B cell (primary cell): ENCODE results near the gene FMN2. TPM values are rescaled to one million over a fixed set of nuclear protein-coding genes. Genes with fewer than 3 reads are reported as not detected.

Experiments
- ATAC-seq: fragments of 200-7000 bp; cut with Tn5 transposase; one replicate; pipeline ENCODE4 v1.10.0; 2021; ENCODE audit warnings: low read depth, mild to moderate bottlenecking, moderate number of reproducible peaks, moderate library complexity
- CTCF ChIA-PET: fragments of 350-600 bp; sonication (Branson Sonifier 250); formaldehyde crosslinking; loops from one replicate; lab custom pipeline; 2021; ENCODE audit warnings: antibody characterized with exemption, inconsistent platforms; lab: Charles Lee
- POLR2A ChIA-PET: fragments of 350-600 bp; sonication (Branson Sonifier 250); formaldehyde crosslinking; loops from one replicate; lab custom pipeline; 2021; ENCODE audit warnings: antibody characterized with exemption; lab: Charles Lee
- DNase-seq: peaks from one replicate; pipeline ENCODE4 v3.0.0; 2013
- H2AFZ ChIP-seq: 2 replicates; pipeline ENCODE4 v1.6.1; 2012; ENCODE audit warnings: mild to moderate bottlenecking, low read depth, low read length; ENCODE audit not compliant: insufficient read depth, poor library complexity, severe bottlenecking
- H3K27ac ChIP-seq, 2 donors: 1 replicate in 1 of 2; 2 replicates in 1 of 2; pipeline ENCODE4 v1.5.1; 2012 to 2013; ENCODE audit warnings: low read length in 2 of 2, mild to moderate bottlenecking in 2 of 2, moderate library complexity in 1 of 2
- H3K27me3 ChIP-seq, 4 experiments: fragments of 200-600 bp in 1 of 4; sonication (generic) in 1 of 4; replicated peaks in 1 of 4; 1 replicate in 2 of 4; 2 replicates in 2 of 4; pipeline versions ENCODE4 v1.6.1 to v1.7.0; 2013 to 2016; ENCODE audit warnings: low read length in 3 of 4, mild to moderate bottlenecking in 2 of 4, mixed read lengths in 1 of 4, moderate library complexity in 1 of 4; ENCODE audit not compliant: insufficient read depth in 4 of 4, control insufficient read depth in 3 of 4; ENCODE audit errors: control extremely low read depth in 1 of 4
- H3K36me3 ChIP-seq, 2 experiments: replicated peaks in 1 of 2; 1 replicate in 1 of 2; 2 replicates in 1 of 2; pipeline versions ENCODE4 v1.6.1 to v1.7.1; 2013; ENCODE audit warnings: low read length in 1 of 2; ENCODE audit not compliant: insufficient read depth in 2 of 2, control insufficient read depth in 1 of 2; ENCODE audit errors: control extremely low read depth in 1 of 2, extremely low read depth in 1 of 2
- H3K4me1 ChIP-seq, 2 donors: fragments of 200-600 bp in 1 of 2; sonication (generic) in 1 of 2; 1 replicate in 1 of 2; 2 replicates in 1 of 2; pipeline versions ENCODE4 v1.5.1 to v1.6.1; 2013 to 2017; ENCODE audit warnings: low read length in 2 of 2; ENCODE audit not compliant: control insufficient read depth in 2 of 2, insufficient read depth in 2 of 2
- H3K4me2 ChIP-seq: replicated peaks from 2 replicates; pipeline ENCODE3; 2012; ENCODE audit warnings: mild to moderate bottlenecking, low read depth, low read length; ENCODE audit not compliant: poor library complexity, severe bottlenecking
- H3K4me3 ChIP-seq, 5 experiments: fragments of 200-600 bp in 1 of 5; sonication (generic) in 1 of 5; 1 replicate in 3 of 5; 2 replicates in 2 of 5; pipeline versions ENCODE4 v1.5.1 to v1.7.0; 2011 to 2016; ENCODE audit warnings: low read length in 4 of 5, mild to moderate bottlenecking in 4 of 5, low read depth in 2 of 5, control low read depth in 1 of 5, moderate library complexity in 1 of 5; ENCODE audit not compliant: insufficient read depth in 1 of 5; ENCODE audit errors: control extremely low read depth in 1 of 5, extremely low read depth in 1 of 5
- H3K79me2 ChIP-seq: fragments of 200-600 bp; sonication (generic); one replicate; pipeline ENCODE4 v1.6.0; 2016; ENCODE audit warnings: low read length; ENCODE audit not compliant: control insufficient read depth, insufficient read depth
- H3K9ac ChIP-seq: fragments of 200-600 bp; sonication (generic); 2 replicates; pipeline ENCODE4 v1.6.1; 2017; ENCODE audit warnings: mild to moderate bottlenecking, low read length, moderate library complexity
- H3K9me3 ChIP-seq, 3 donors: one replicate each; pipeline versions ENCODE4 v1.6.1 to v1.7.1; 2013; ENCODE audit warnings: low read length in 2 of 3; ENCODE audit not compliant: control insufficient read depth in 2 of 3, insufficient read depth in 1 of 3; ENCODE audit errors: control extremely low read depth in 1 of 3
- H4K20me1 ChIP-seq: 2 replicates; pipeline ENCODE4 v1.6.0; 2012; ENCODE audit warnings: mild to moderate bottlenecking, low read length; ENCODE audit not compliant: insufficient read depth, control insufficient read depth, poor library complexity, severe bottlenecking
- H3K27ac Mint-ChIP-seq: one replicate; pipeline ENCODE4 v1.8.0; 2021; ENCODE audit warnings: mixed read lengths
- H3K27me3 Mint-ChIP-seq: one replicate; pipeline ENCODE4 v1.8.0; 2021; ENCODE audit warnings: mixed read lengths
- H3K4me1 Mint-ChIP-seq: one replicate; pipeline ENCODE4 v1.8.0; 2021; ENCODE audit warnings: mixed read lengths
- H3K4me3 Mint-ChIP-seq: one replicate; pipeline ENCODE4 v1.8.0; 2021; ENCODE audit warnings: mixed read lengths
- H3K9me3 Mint-ChIP-seq: one replicate; pipeline ENCODE4 v1.8.0; 2022; ENCODE audit warnings: mixed read lengths; ENCODE audit not compliant: insufficient read depth
- EZH2 ChIP-seq: IDR thresholded peaks from 2 replicates; pipeline ENCODE4 v1.6.1; 2012; ENCODE audit warnings: borderline replicate concordance, low read depth, mild to moderate bottlenecking, moderate library complexity, low read length; ENCODE audit not compliant: insufficient read depth, poor library complexity, severe bottlenecking
- WGBS: methylation state at CpG from one replicate; pipeline ENCODE4 v1.1.5; 2013; ENCODE audit warnings: missing lambda C conversion rate; ENCODE audit not compliant: insufficient coverage; 5-methylcytosine and 5-hydroxymethylcytosine counted together
- intact Hi-C: fragments of 100-400 bp; cut with micrococcal nuclease; formaldehyde crosslinking; loops from one replicate; pipeline ENCODE4 v1.10.0; 2022
- polyA plus RNA-seq: library from polyadenylated mRNA; depleted of rRNA; stranded (reverse); fragments of >200 nt; gene quantifications from 2 replicates; pipeline ENCODE4 v1.2.3, GENCODE V29; 2012
- total RNA-seq, 2 donors: library from RNA; stranded (reverse); fragments of 120-200 nt in 1 of 2; gene quantifications; 1 replicate in 1 of 2; 2 replicates in 1 of 2; pipeline versions ENCODE4 v1.2.3 to v1.2.4, GENCODE V29; 2013 to 2022
- TF ChIP-seq, protein P1 (sequence below): fragments of 200-600 bp; IDR thresholded peaks from one replicate; pipeline ENCODE4 v1.8.0; 2022; ENCODE audit warnings: antibody characterized with exemption, mild to moderate bottlenecking

Gene FMN2
- total and polyA plus RNA-seq, 2 donors (not counting 1 experiment from before 2014, with no cell fraction given): not detected

DNA sequence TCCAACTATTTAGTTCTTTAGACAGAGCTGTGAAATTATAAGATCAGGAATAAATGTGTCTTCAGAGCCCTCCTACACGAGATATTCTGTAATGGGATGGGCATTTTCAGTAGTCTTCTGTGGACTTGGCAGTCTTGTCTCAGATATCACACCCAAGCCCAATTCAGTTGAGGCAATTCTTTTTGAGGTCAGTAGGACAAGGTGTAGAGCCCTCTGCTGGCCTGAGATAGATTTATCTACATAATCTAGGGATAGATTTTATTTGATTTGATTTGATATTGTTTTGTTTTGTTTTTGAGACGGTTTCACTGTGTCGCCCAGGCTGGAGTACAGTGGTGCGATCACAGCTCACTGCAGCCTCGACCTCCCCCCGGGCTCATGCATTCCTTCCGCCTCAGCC lies 77.5 kb downstream of the FMN2 start:
- intact Hi-C loops: no loop called here
- H3K9me3 Mint-ChIP-seq: peaks cover 2% of the 10 kb centered on the region
- Histone ChIP-seq H3K4me2 (no peak overlapping the region), H3K79me2 (no peaks in the 10 kb centered on the region), H3K27me3 (no peaks in the 10 kb centered on the region), H3K9me3 (peaks cover 0 to 10% (median 0%) of the 10 kb centered on the region in 3 donors), H3K4me1 (no peaks in the 10 kb centered on the region), H4K20me1 (no peaks in the 10 kb centered on the region), H3K36me3 (no peaks in the 10 kb centered on the region), H2AFZ (no peak overlapping the region), H3K4me3 (no peak overlapping the region), H3K27ac (no peak overlapping the region), H3K9ac (no peak overlapping the region)
- ChIA-PET CTCF (no interaction called here), POLR2A (no interaction called here)
- H3K4me1 Mint-ChIP-seq: no peaks in the 10 kb centered on the region
- H3K4me3 Mint-ChIP-seq: no peak overlapping the region
- no peak for ATAC-seq
- no peaks in the 10 kb centered on the region for H3K27me3 Mint-ChIP-seq
- no peak overlapping the region for H3K27ac Mint-ChIP-seq
- no peak for TF ChIP-seq EZH2
- TF ChIP-seq, protein P1, sequence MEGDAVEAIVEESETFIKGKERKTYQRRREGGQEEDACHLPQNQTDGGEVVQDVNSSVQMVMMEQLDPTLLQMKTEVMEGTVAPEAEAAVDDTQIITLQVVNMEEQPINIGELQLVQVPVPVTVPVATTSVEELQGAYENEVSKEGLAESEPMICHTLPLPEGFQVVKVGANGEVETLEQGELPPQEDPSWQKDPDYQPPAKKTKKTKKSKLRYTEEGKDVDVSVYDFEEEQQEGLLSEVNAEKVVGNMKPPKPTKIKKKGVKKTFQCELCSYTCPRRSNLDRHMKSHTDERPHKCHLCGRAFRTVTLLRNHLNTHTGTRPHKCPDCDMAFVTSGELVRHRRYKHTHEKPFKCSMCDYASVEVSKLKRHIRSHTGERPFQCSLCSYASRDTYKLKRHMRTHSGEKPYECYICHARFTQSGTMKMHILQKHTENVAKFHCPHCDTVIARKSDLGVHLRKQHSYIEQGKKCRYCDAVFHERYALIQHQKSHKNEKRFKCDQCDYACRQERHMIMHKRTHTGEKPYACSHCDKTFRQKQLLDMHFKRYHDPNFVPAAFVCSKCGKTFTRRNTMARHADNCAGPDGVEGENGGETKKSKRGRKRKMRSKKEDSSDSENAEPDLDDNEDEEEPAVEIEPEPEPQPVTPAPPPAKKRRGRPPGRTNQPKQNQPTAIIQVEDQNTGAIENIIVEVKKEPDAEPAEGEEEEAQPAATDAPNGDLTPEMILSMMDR: no peak
- no peak for DNase-seq
- 81% methylated on average over 6 of the region's 7 CpGs for WGBS

- no peaks in the 10 kb centered on the region for H3K27me3 ChIP-seq
- no peak overlapping the region for H3K27ac Mint-ChIP-seq
- DNase-seq (no peak), ATAC-seq (no peak)
- POLR2A ChIA-PET: no interaction called here
- no peaks in the 10 kb centered on the region for H3K27me3 Mint-ChIP-seq
- no peaks in the 10 kb centered on the region for H3K79me2 ChIP-seq
- H3K4me2 ChIP-seq: no peak overlapping the region
- no peak overlapping the region for H3K4me3 ChIP-seq
- CTCF ChIA-PET: no interaction called here
- no peaks in the 10 kb centered on the region for H4K20me1 ChIP-seq
- TF ChIP-seq, protein P1: no peak
- no peak for TF ChIP-seq EZH2
- no peaks in the 10 kb centered on the region for H3K4me1 Mint-ChIP-seq
- no peaks in the 10 kb centered on the region for H3K36me3 ChIP-seq
- H3K4me3 Mint-ChIP-seq: no peak overlapping the region
- intact Hi-C loops: no loop called here
- H3K4me1 ChIP-seq: no peaks in the 10 kb centered on the region
- peaks cover 0 to 6% (median 0%) of the 10 kb centered on the region in 3 donors for H3K9me3 ChIP-seq
- no peak overlapping the region for H3K27ac ChIP-seq
- WGBS: no CpG with 5 or more reads among the region's 2 CpGs
- no peak overlapping the region for H3K9ac ChIP-seq
- peaks cover 2% of the 10 kb centered on the region for H3K9me3 Mint-ChIP-seq
- H2AFZ ChIP-seq: no peak overlapping the region
Observed at GRCh38 chr1:240170266-240170665, 78.6 kb downstream of the FMN2 start.
